Psoas muscle (tissue), 8 donors: ENCODE data around the gene FRMD8. TPM values are rescaled to one million over a fixed set of nuclear protein-coding genes. Genes with fewer than 3 reads are reported as not detected.

ENCODE experiments used
- ATAC-seq, 4 donors: fragments of 200-7000 bp; cut with Tn5 transposase; one replicate each; pipeline ENCODE4 v1.9.1; 2020; ENCODE audit warnings: moderate library complexity in 3 of 4, mild to moderate bottlenecking in 2 of 4
- DNase-seq, 2 donors: peaks; one replicate each; pipeline ENCODE4 v3.0.0-alpha.2; 2020
- H3K27ac ChIP-seq: fragments of 200-600 bp; one replicate; pipeline ENCODE4 v1.8.0; 2022
- H3K27me3 ChIP-seq, 3 donors: fragments of 200-600 bp in 1 of 3; one replicate each; pipeline versions ENCODE4 v1.6.1 to v1.8.0; 2013 to 2022; ENCODE audit warnings: low read length in 2 of 3, mild to moderate bottlenecking in 2 of 3, moderate library complexity in 1 of 3; ENCODE audit not compliant: insufficient read depth in 3 of 3
- H3K36me3 ChIP-seq, 2 donors: fragments of 200-600 bp in 1 of 2; one replicate each; pipeline versions ENCODE4 v1.6.1 to v1.8.0; 2013 to 2022; ENCODE audit warnings: low read depth in 1 of 2, mild to moderate bottlenecking in 1 of 2, moderate library complexity in 1 of 2; ENCODE audit not compliant: insufficient read depth in 1 of 2
- H3K4me1 ChIP-seq: fragments of 200-600 bp; one replicate; pipeline ENCODE4 v1.8.0; 2022
- H3K4me3 ChIP-seq: fragments of 200-600 bp; one replicate; pipeline ENCODE4 v1.8.0; 2022; ENCODE audit warnings: mild to moderate bottlenecking
- H3K9me3 ChIP-seq: fragments of 200-600 bp; one replicate; pipeline ENCODE4 v1.8.0; 2022
- CTCF ChIP-seq: fragments of 200-600 bp; IDR thresholded peaks from one replicate; pipeline ENCODE4 v1.8.0; 2022; ENCODE audit warnings: antibody characterized with exemption
- WGBS, 3 donors: extraction: QIAGEN DNeasy Blood & Tissue Kit; methylation state at CpG; one replicate each; pipeline versions ENCODE4 v1.1.6 to v1.1.7; 2013; 5-methylcytosine and 5-hydroxymethylcytosine counted together
- intact Hi-C, 2 donors: fragments of 100-400 bp; cut with DNase I; formaldehyde crosslinking; loops; one replicate each; pipeline versions ENCODE4 v1.11.0 to v1.14.2; 2022
- polyA plus RNA-seq, 3 donors: library from polyadenylated mRNA; stranded (reverse); fragments of 200-250 nt; gene quantifications; one replicate each; pipeline ENCODE4 v1.2.3, GENCODE V29; 2013
- total RNA-seq, 4 donors: library from RNA; stranded (reverse); fragmentation: NEBNext Ultra II Directional in 2 of 4; extraction: Animal tissue kit (Norgen Biotek cat#: 25700) in 2 of 4; gene quantifications; one replicate each; pipeline versions ENCODE4 v1.2.1 to v1.2.4, GENCODE V29; 2021 to 2023
- donor health status: healthy with polysubstance abuse.
- donor health status: DM: no; HTN: no; CAD: no; lungs with moderate emphysema.
- donor health status: Bipolar disorder and iron deficiency.
- donor health status: healthy.
- donor health status: DM: yes; HTN: yes; CAD: no.
- donor health status: DM: no; HTN: no; CAD: no.
- donor health status: DM: no; HTN: no; CAD: no.
- donor health status: DM: yes; HTN: yes; CAD: no.

The FRMD8 gene
- total and polyA plus RNA-seq, 7 donors = 7.4 to 27.7 (median 12.9) TPM

GRCh38 chr11:65377036-65377435 is 9.4 kb upstream of the FRMD8 start:
- DNase-seq (no peak), ATAC-seq (no peak)

GRCh38 chr11:65377777-65378176 is 8.7 kb upstream of the FRMD8 start:
- Histone ChIP-seq H3K9me3 (no peaks in the 10 kb centered on the region), H3K4me3 (no peak overlapping the region), H3K36me3 (no peaks in the 10 kb centered on the region), H3K4me1 (peaks cover 32% of the 10 kb centered on the region), H3K27ac (peak overlapping the region; percentile 26), H3K27me3 (no peaks in the 10 kb centered on the region)
- no peak for TF ChIP-seq CTCF
- DNase-seq (no peak), ATAC-seq (no peak)
- 88 to 92% (median 90%) methylated on average over 8 of the region's 8 CpGs for WGBS, 3 donors
- intact Hi-C loops = no loop called here

More at GRCh38 chr11:65377036-65377435, 9.4 kb upstream of the FRMD8 start:
- 51 to 76% (median 68%) methylated on average over 8 of the region's 8 CpGs for WGBS, 3 donors
- H3K27ac ChIP-seq = no peak overlapping the region
- H3K4me3 ChIP-seq = no peak overlapping the region
- no peaks in the 10 kb centered on the region for H3K9me3 ChIP-seq
- intact Hi-C loops = no loop called here
- H3K27me3 ChIP-seq = no peaks in the 10 kb centered on the region
- TF ChIP-seq CTCF = no peak
- no peaks in the 10 kb centered on the region for H3K36me3 ChIP-seq
- H3K4me1 ChIP-seq = peaks cover 37% of the 10 kb centered on the region

- Histone ChIP-seq H3K27me3 (no peaks in the 10 kb centered on the region), H3K27ac (peak overlapping the region; percentile 26), H3K4me3 (no peak overlapping the region), H3K4me1 (peaks cover 32% of the 10 kb centered on the region), H3K9me3 (no peaks in the 10 kb centered on the region), H3K36me3 (no peaks in the 10 kb centered on the region)
- TF ChIP-seq CTCF = no peak
- DNase-seq (no peak), ATAC-seq (no peak)
- 86 to 88% (median 88%) methylated on average over 17 to 19 of the region's 19 CpGs for WGBS, 3 donors
- intact Hi-C loops = no loop called here
Observed at GRCh38 chr11:65378208-65378927, 8.1 kb upstream of the FRMD8 start.

GRCh38 chr11:65378928-65379638 is 7.4 kb upstream of the FRMD8 start:
- TF ChIP-seq CTCF = no peak
- DNase-seq (no peak), ATAC-seq (no peak)
- intact Hi-C loops = no loop called here
- H3K27ac ChIP-seq = no peak overlapping the region
- peaks cover 34% of the 10 kb centered on the region for H3K4me1 ChIP-seq
- no peak overlapping the region for H3K4me3 ChIP-seq
- no peaks in the 10 kb centered on the region for H3K36me3 ChIP-seq
- WGBS, 3 donors = 90 to 94% (median 93%) methylated on average over 10 to 14 of the region's 14 CpGs
- H3K27me3 ChIP-seq = no peaks in the 10 kb centered on the region
- no peaks in the 10 kb centered on the region for H3K9me3 ChIP-seq
